ENCODE measurements around the gene ALOX12B.

- TF ChIP-seq CTCF (IDR thresholded peaks at IDR 0.05) (no peak), CHD2 (IDR thresholded peaks at IDR 0.05; ENCODE audit: low read length, partially characterized antibody) (no peak), USF2 (IDR thresholded peaks at IDR 0.05) (no peak)
Measured at GRCh38 chr17:8116776-8117175, 29.3 kb upstream of the ALOX12B start.
